Stimulated activated CD8-positive, alpha-beta memory T cell treated with anti-CD3 and anti-CD28 coated beads, Interleukin-12 subunit alpha, Interleukin-12 subunit beta, amount 100 ng/mL, for 24 hours (primary cell): ENCODE measurements around the gene GYPE.
"Not testable (repeated sequence)": the region's sequence is repeated elsewhere in the genome, so short reads cannot be mapped to it uniquely, and the experiment has no call there.

Experiments used
- DNase-seq: peaks from one replicate; pipeline ENCODE4 v3.0.0-alpha.2; 2020; ENCODE audit errors: extremely low read depth

Gene GYPE

DNA sequence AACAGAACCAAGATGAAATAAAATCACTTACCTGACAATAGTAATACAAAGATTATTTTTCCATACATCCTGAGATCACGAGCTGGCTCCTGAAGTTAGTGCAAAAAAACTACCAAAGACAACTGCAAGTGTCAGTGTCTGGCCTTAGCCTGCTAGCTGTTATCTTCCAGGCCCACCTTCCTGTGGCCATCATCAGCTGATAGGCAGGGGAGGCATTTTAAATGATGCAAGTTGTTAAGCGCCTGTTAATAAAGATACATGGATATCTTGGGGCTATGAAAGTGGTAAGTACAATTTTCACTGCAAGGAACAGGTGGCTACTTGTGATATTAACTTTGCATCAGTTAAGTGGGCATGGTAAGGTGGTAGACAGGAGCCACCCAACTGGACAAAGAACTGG is at the start of gene GYPE:
GYPE (minus strand) TSS at position 120 of the 400 bp plus-strand sequence; CDS start at position 68, 52 bp downstream.
- DNase-seq: not testable (repeated sequence)

DNA sequence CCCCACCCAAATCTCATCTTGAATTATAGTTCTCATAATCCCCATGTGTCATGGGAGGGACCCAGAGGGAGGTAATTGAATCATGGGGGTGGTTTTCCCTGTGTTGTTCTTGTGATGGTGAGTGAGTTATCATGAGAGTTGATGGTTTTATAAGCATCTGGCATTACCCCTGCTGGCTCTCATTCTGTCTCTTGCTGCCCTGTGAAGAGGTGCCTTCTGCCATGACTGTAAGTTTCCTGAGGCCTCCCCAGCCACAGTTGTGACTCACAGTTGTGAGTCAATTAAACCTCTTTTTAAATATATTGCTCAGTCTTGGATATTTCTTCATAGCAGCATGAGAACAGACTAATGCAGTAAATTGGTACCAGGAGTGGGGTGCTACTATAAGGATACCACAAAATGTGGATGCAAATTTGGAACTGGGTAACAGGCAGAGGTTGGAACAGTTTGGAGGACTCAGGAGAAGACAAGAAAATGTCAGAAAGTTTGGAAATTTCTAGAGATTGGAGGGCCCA is 46.2 kb upstream of the GYPE start:
- DNase-seq: not testable (repeated sequence)

DNA sequence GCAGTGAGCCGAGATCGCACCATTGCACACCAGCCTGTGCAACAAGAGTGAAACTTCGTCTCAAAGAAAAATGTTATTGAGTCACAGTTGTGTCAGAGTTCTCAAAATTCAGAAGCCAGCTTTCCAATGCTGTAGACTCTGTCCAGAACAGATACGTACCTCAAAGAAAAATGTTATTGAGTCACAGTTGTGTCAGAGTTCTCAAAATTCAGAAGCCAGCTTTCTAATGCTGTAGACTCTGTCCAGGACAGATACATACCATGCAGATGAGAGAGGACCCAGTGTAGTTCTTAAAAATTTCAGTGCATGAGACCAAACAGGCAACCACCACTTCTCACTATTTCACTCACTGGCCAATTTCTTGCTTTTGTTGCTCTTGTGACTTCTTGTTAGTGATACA is 45.6 kb upstream of the GYPE start:
- DNase-seq: not testable (repeated sequence)

DNA sequence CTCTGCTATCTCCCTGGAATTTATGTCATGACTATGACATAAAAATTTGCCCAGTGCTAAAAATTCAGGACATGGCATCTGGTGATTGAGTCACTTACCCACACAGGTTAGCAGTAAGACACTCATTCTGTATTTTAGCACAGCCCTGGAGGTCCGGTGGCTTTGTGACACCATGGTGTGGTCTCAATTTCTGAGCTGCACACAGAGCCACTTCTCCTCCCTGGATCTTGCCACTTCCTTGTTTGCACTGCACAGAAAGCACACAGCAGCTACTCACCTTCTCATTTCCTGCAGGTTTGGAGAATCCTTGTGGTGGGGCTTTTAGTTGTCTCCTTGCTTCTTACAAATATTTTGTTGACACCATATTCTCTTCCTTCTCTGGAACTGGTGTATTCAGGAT is 44.8 kb upstream of the GYPE start:
- not testable (repeated sequence) for DNase-seq

DNA sequence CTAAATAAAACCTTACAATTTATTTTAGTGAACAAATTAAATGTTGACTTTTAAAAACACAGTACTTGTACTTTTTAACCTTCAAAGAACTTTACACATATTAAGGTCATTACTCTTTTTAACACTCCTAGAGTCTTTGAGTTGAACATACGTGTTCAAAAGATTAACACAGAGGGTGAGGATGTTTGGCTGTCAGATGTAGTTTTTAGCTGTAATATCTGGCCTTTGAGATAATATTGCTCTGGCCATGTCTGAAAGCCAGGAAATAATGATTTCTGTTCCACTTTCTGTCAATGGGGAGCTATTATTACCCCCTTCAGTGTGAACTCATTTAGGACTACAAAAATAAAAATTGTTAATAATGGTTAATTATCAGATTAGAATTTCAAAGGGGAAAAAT is 42.1 kb upstream of the GYPE start:
- DNase-seq: not testable (repeated sequence)

DNA sequence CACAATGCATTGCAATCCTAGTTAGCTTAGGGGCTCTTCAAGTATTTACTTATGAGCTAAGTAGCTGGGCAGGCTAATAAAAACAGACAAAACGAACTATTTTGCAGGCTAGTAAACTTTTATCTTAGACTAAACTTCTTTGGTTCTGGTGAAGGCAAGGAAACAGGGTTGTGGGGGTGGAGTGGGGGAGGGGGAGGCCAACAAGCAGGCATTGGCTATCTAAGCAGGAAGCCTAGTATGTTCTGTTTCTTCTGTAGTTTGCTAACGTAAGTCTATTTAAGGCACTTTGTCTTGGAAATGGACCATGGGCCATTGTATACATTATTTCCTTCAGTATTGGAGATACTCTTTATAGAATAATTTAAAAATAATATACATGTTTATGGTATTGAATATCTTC is 35.3 kb upstream of the GYPE start:
- not testable (repeated sequence) for DNase-seq

DNA sequence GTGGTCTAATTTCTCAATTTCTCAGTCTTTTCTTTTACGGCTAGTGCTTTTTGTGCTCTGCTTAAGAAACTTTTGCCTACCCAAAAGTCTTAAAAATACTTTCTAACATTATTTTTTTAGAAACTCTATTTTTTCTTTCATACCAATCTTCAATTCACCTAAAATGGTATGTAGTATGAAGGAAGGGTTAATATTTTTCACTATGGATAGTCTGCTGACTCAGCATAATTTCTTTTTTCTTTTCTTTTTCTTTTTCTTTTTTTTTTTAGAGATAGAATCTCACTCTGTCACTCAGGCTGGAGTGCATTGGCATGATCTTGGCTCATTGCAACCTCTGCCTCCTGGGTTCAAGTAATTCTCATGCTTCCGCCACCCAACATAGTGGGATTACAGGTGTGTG is 34.2 kb upstream of the GYPE start:
- DNase-seq: no peak

DNA sequence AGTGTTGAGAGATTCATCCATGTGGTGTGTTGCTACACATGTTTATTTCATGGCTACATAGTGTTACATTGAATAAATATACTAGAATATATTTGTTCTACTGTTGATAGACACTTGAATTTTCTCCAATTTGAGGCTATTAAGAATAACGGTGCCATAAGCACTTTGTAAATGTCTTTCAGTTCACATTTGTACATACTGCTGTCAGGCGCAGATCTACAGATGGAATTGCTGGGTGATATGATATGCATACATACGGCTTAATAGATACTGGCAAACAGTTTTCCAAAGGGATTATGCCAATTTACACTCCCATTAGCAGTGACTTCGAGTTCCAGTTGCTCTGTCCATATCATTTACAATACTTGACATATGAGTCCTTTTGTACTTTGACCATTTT is 33.5 kb upstream of the GYPE start:
- DNase-seq: not testable (repeated sequence)

DNA sequence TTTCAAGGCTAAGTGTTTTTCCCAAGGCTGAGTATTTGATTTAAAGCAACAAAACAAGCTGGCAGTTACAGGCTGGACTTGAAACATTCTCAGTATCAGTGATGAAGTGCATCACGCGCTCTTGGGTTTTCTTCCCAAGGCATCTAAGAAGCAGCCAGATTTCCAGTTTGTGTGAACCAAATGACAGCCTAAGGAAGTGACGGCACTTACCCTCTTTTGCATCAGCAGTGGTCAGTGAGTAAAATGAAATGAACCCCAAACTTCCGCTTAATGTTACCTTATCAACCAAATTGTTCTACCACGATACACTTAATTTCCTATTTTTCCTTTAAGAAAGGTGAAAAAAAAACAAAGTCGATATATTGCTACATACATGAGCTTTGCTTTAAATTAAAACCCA is 15.8 kb upstream of the GYPE start:
- DNase-seq: no peak

DNA sequence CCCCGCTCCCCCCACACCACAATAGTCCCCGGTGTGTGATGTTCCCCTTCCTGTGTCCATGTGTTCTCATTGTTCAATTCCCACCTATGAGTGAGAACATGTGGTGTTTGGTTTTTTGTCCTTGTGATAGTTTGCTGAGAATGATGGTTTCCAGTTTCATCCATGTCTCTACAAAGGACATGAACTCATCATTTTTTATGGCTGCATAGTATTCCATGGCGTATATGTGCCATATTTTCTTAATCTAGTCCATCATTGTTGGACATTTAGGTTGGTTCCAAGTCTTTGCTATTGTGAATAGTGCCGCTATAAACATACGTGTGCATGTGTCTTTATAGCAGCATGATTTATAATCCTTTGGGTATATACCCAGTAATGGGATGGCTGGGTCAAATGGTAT is 11.1 kb upstream of the GYPE start:
- not testable (repeated sequence) for DNase-seq

DNA sequence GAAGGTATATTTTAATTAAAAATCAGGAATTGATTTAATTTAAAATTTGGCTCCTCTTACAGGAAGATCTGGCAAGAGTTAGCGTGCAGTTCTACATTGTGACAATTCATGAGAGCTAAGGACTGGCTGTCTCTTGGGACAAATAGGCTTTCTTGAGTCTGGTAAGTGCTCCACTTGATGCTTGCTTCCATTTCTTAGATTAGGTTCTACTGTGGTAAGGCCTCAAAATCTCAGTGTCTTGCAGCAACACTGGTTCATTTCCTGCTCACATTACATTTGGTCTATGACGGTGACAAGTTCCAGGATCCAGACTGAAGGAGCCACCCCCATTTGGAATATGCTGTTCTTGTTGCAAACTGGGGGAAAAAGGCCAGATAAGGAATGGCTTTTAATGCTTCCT is 7.1 kb upstream of the GYPE start:
- DNase-seq: not testable (repeated sequence)

DNA sequence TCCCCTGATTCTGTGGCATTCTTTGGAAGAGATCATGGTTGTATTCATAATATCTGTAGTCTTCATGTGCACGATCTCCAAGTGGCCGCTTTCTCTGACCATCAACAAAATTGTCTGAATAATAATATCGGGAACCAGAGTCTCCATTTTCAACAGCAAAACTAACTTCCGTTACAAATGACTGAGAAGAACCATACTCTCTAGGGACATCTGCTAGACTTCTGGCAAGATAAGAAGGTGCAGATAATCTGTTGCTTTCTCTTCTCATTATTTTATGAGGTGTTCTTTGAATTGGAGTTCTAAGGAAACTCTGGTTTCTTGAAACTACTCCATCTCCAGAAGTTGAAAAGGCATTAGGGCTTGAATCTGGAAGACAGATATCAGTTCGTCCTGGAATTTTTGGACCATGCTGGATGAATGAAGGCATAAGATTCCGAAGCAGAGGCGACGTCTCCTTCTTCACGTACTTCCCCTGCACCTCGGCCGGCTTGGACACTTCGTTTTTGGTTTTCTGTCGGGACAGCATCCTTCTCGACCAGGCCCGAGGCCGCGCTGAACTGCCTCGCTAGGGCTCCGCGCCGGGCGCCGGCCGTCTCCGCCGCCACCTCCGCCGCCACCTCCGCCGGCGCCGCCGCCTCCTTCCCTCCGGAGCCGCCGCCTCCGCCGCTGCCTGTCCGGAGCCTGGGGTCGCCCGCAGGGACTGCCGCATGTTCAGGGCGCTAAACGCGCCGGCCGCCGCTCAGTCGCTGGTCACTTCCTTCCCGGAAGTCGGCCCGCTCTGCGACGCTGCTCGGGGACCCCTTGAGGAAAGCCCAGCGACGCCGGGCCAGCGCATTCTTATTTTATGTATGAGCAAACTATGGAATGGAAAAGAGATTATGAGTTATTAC is 6.4 kb upstream of the GYPE start:
- peak; percentile 0 for DNase-seq

DNA sequence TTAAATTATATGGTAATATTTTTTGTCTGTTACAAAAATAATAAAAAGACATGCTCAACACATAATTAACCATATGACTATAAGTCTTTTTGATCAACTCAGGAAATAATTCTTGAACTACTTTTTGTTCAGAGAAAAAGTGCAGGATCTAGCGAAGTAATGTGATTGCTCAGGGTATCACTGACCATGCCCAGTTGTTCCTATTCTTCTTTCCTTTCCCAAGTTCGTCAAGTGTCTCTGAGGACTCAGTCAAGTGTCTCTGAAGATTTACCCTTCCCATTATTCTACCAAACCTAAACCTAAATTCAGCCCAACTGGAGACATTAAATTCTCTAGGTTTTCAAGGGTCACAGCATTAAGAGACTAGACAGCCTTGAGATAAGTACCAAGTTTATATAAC is 5.5 kb upstream of the GYPE start:
- DNase-seq: not testable (repeated sequence)

DNA sequence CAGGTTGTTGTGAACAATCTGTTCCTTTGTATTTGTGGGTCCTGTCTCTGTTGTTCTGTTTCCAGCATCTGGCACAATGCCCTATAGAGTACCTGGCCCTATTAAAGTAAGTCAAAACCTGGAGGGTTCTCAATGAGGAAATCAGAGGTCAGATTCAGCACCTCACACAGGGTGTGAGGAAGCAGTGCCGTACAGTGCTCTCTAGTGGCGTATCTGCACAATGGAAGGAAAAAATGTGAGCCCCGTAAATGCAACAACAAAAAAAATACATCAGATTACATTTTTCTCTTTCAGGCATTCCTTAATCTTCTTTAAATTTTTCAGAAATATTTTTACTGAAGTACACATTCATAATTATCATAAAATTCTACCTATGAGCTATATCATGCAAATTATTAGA is 2.5 kb upstream of the GYPE start:
- DNase-seq: not testable (repeated sequence)

DNA sequence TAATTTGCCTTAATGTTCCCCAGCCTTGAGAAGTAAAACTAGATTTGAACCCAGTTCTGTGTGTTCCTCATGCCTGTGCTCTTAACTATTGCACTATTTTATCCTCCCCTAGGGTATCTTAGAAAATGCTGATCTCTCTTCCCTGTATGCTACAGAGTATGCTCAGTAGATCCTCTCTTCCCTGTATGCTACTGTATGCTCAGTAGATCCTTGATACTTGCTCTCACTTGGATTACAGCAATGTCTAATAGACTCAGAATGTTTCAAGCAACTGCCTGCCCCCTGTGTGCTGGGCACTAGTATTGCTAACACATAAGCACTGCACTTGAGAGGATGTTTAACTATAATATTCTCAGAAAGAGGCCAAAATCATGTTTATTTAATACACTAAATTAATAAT is 928 bp downstream of the GYPE start:
- not testable (repeated sequence) for DNase-seq

DNA sequence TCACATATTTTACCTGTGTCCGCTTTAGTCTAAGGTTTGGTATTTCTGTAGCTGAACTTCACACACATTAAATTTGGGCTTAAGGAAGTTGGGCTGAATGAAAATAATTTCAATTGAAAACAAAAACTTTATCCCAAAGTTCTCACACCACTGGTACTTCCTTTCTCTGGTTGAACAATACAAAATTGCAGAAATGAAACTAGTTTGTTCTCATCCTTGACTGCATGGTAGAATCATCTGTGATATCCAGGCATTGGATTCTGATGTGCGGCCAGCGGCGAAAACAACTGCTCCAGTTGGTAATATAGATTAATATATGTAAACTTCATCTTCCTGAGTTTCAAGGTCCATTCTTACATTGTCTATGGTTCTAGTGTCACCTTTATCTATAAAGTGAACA is 15.0 kb downstream of the GYPE start:
- DNase-seq: not testable (repeated sequence)

DNA sequence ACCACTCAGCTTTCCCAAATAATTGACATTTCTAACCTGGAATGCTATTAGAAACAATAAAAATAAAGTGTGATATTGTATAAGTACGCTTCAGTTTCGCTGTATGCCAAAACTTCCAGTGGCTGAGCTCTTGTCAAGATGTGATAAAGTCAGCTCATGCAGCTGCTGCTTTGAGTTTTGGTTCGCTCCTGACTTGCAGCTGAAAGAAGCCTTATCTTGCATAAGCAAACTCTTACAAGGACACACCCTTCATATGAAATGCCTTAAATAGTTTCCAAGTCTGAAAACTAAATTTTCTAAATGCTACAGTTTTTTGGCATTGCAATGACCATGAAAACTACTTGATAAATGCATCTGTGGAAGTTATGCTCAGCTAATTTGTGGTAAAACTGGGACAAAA is 17.2 kb downstream of the GYPE start:
- not testable (repeated sequence) for DNase-seq

DNA sequence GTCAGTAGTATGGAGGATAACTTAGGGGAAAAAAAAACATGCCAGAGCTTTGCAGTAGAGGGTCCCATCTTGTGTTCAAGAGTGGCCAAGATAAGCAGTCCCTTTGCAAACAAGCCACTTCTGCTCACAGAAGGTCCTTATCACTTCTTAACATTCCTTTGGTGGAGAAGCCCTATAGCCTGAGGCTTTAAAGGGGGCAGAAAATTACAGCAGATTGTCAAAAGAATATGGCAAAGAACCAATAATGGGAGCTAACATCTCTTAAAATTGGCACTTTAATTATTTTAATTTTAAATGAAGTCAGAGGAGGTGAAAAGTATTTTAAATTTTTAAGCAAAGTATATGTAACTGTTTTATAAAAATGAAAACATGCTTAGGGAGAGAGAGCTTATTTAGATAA is 20.4 kb downstream of the GYPE start:
- not testable (repeated sequence) for DNase-seq

DNA sequence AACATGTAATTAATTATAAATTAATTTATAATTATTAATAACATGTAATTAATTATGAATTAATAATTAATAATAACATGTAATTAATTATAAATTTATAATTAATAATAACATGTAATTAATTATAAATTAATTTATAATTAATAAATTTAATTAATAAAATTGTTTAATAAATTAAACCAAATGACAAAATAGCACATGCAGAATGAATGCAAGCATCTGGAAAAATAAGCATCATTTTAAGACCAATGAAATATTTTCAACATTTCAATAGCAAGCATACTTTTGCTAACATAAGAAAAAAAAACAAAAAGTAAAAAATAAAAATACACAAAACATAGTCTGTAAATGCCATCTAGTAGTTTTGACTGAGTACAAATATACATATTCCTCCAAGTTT is 21.8 kb downstream of the GYPE start:
- DNase-seq: no peak

DNA sequence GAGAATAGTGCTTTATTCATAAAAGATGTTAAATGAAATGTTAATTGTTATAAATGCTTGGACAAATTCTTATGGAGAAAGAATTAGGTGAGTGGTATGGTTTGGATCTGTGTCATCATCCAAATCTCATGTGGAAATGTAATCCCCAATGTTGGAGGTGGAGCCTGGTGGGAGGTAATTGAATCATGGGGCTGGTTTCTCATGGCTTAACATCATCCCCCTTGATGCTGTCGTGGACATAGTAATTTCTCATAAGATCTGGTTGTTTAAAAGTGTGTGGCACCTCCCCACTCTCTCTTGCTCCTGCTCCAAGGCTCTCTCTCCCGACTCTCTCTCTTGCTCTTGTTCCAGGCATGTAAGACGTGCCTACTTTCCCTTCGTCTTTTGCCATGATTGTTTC is 22.5 kb downstream of the GYPE start:
- DNase-seq: no peak

DNA sequence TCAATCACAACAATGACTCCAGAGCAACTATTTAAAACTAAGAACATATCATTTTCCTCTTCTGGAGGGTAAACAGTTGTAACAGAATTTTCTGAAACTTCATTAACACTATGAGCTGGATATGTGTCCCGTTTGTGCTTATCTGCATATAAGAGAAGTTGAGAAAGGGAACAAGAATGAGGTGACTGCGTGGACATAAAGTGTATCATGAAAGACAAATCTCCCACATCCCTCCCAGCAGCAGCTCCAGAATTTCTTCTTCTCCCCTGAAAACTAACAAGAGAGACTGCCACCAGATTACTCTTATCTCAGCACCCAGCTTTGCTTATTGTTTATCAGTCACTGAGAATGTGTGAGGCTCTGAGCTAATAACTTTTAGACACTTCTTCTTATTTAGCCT is 25.8 kb downstream of the GYPE start:
- DNase-seq: not testable (repeated sequence)

DNA sequence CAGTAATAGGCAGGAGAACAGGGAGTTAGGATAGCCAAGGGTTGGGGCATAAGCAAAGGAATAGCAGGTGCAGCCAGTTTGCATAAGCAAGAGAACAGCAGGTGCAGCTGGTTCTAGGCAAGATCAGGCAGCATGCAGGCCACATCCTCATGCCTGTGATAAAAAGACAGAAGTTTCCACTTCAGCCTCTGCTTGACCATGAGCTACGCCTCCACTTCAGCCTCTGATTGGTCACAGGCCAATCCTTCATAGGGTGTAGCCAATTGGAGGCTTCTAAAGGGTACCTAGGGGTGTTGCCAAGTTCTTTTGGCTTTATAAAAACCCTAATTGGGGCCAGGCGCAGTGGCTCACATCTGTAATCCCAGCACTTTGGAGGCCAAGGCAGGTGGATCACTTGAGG is 30.0 kb downstream of the GYPE start:
- DNase-seq: not testable (repeated sequence)

DNA sequence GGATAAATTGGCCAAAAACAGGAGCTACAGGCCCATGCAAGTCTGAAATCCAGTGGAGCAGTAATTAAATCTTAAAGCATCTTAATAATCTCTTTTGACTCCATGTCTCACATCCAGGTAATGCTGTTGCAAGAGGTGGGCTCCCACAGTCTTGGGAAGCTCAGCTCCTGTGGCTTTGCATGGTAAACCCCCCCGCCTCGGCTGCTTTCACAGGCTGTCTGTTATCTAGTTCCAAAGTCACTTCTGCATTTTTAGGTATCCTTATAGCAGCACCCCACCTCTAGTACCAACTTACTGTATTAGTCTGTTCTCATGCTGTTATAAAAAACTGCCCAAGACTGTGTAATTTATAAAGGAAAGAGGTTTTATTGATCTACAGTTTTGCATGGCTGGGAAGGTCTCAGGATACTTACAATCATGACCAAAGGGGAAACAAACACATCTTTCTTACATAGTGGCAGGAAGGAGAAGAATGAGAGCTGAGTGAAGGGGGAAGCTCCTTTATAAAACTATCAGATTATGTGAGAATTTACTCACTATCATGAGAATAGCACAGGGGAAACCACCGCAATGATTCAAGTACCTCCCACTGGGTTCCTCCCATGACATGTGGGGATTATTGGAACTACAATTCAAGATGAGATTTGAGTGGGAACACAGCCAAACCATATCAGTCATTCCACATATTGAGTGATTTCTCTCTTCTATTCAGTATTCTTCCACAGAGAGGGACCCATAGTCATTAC is 34.7 kb downstream of the GYPE start:
- DNase-seq: not testable (repeated sequence)
